Measurements from ENCODE around the gene AR.
"Not testable (repeated sequence)": the region's sequence is repeated elsewhere in the genome, so short reads cannot be mapped to it uniquely, and the experiment has no call there.

The AR gene

DNA sequence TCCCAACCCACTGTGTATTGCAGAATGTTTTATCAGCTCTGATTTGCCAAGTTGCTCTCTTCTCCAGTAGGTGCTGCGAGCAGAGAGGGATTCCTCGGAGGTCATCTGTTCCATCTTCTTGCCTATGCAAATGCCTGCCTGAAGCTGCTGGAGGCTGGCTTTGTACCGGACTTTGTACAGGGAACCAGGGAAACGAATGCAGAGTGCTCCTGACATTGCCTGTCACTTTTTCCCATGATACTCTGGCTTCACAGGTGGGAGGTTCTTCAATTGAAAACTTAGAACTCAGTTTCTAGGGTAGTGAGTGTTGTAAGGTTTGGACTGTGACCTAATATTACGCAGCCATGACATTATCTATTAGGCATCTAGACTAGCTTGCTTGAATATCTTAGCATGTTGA, 24.9 kb downstream of the AR start:
- DNase-seq (ENCODE audit: low spot score): no peak

- no peak for DNase-seq (ENCODE audit: low spot score)
These were observed 27.0 kb downstream of the AR start for GRCh38 chrX:67570839-67571238.

DNA sequence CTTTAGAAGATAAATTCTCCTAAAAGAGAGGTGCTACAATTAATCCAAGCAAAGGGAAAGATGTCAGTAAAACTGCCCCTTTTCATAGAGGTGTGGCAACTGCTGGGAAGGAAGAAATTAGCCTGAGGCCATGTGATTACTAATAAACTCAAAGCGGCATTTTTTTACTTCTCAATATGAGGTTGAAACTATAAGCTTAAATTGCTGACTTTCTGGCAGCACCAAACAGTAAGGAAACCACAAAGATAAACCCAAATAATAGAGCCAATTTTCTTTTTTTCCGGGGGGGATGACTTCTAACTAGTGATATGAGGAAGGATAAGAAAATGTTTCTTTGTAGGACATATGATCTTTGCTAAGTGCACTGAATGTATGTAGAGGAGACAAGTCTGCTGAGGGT, 30.9 kb downstream of the AR start:
- no peak for DNase-seq (ENCODE audit: low spot score)

DNA sequence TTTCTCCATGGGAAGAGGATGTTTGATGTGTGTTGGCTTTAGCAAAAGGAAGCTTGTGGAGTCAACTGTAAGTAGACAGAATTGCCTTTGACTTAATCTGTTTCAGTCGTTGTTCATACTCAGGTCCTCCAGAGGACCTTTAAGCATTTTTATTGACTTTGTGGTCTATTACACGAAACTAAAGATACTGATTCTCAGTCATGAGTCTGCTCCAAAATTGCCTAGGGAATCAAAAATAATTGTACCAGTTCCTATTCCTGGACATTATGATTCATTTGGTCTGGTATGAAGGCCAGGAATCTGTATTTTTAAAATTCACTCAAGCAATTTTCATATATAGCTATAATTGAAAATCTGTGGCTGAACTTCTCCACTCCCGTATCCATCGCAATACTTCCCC, 38.6 kb downstream of the AR start:
- no peak for DNase-seq (ENCODE audit: low spot score)

DNA sequence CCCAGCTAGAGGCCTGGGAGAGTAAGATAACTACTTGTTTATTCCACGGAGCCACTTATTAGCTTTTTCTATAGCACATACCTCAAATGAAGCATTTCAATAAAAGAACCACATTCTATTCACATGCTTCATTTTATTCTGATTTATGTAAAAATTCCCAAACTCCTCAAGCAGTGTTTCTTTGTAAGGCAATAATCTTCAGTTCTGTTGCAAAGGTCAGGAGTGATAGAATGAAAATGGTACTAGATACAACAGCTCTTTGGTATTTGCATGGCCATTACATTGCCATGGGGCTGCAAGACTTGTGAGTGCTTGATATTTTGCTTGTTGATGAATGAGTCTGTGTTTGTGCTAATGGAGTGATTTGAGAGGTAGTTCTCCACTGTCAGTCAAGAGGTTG, 39.4 kb downstream of the AR start:
- DNase-seq (ENCODE audit: low spot score): no peak

GRCh38 chrX:67585401-67585800, 41.6 kb downstream of the AR start:
- no peak for DNase-seq (ENCODE audit: low spot score)

GRCh38 chrX:67587946-67588624, 44.3 kb downstream of the AR start:
- DNase-seq (ENCODE audit: low spot score): no peak

- DNase-seq (ENCODE audit: low spot score): no peak
These were observed 53.3 kb downstream of the AR start for GRCh38 chrX:67596839-67597790.

- DNase-seq (ENCODE audit: low spot score): no peak
These were observed 55.7 kb downstream of the AR start for GRCh38 chrX:67599532-67599931.

GRCh38 chrX:67601771-67602170, 58.0 kb downstream of the AR start:
- DNase-seq (ENCODE audit: low spot score): no peak

- DNase-seq (ENCODE audit: low spot score): no peak
These were observed 61.3 kb downstream of the AR start for GRCh38 chrX:67604979-67605703.

DNA sequence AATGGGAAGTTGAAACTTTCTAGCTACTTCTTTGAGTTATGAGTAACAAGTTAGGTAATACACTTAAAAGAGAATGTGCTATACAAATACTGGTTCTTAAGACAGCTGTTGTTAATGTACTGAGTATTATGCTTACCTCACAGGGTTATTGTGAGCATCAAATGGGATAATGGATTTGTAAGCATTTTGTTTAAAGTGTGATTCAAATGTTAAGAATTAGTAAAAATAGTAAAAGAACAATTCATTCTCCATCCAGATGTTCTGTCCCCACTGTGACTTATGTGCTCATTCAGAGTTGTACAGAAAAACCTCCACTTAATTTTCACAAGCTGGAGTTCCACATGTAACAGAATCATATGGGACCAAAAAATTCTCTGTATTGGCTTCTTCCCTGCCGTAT, 63.6 kb downstream of the AR start:
- DNase-seq (ENCODE audit: low spot score): no peak

DNA sequence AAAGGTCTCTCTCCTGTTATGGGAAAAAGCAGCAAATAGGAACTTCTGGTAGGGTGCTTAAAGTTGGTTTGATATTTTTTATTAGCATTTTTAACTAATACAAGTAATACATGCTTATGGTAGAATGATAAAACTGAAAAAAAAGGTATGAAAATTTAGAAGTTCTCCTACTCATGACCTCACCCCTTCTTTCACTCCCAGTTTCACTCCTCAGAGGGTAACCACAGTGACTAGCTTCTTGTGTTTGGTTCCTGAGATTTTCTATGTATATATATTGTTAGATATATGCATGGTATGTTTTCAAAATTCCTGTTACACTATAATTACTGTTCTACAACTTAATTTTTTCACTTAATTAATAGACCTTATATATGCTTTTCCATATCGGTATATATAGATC, 66.5 kb downstream of the AR start:
- no peak for DNase-seq (ENCODE audit: low spot score)

GRCh38 chrX:67612231-67612630, 68.4 kb downstream of the AR start:
- DNase-seq (ENCODE audit: low spot score): no peak

DNA sequence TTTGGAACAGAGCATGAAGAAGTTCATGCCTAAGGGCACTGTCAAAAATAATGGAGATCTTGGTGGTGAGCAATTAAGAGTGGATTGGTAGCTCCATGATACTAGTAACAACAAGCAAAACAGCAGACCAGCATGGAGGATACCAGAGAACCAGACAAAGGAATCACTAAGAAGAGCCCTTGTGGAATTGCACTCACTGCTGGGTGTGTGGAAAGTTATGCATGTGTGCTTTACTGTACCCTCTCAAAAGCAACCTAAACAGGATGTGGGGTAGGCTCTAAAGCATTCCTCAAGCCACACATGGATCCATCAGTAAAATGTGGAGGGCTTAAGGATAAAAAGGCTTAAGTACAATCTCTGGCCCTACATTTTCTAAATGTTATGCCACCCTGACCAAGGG, 69.5 kb downstream of the AR start:
- DNase-seq (ENCODE audit: low spot score): no peak

- no peak for DNase-seq (ENCODE audit: low spot score)
These were observed 70.2 kb downstream of the AR start for GRCh38 chrX:67613996-67614395.

DNA sequence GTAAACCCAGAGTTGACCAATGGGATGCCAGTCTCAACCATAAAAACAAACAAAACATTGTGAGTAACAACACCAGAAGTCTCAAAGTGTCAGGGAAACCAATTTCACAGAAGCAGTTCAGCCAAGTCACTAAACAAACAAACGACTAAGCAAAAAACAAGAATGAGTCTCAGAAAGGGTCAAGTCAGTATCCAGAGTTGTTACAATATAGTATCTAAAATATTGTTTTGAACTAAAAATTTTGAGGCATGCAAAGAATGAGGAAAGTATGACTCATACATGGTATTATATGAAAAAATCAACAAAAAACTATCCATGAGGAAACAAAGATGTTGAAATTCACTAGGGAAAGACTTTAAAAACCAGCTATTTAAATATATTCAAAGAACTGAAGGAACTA, 70.6 kb downstream of the AR start:
- no peak for DNase-seq (ENCODE audit: low spot score)

DNA sequence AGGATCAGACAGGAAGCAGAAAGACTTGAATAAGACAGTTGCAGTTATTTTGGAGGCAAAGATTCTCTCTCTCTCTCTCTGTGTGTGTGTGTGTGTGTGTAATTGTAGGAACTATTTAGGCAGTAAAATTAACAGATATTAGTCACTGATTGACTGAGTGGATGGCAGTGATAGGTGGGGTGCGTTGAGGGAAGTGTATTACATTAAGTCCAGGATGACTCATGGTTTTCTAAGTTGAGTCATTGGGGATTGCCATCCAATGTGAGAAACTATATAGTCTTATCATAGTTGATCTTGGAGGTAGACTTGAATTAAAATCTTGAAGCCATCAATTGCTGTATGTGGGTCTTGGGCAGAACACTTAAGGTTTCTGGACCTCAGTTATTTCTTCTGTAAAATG, 75.4 kb downstream of the AR start:
- no peak for DNase-seq (ENCODE audit: low spot score)

- no peak for DNase-seq (ENCODE audit: low spot score)
These were observed 78.3 kb downstream of the AR start for GRCh38 chrX:67622053-67622585.

DNA sequence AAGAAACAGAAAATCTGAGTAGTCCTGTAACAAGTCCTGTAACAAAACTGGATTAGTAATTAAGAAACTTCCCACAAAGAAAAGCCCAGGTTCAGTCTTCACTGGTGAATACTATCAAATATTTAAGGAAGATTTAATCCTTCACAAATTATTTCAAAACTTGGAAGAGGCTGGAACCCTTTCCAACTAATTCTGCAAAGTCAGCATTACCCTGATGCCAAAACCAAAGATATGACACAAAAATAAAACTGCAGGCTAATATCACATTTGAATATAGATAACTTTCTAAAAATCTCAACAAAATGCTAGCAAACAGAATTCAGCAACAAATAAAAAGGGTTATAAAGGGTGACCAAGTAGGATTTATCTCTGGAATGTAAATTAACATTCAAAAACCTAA, 80.5 kb downstream of the AR start:
- DNase-seq (ENCODE audit: low spot score): no peak

GRCh38 chrX:67635424-67635823, 91.6 kb downstream of the AR start:
- DNase-seq (ENCODE audit: low spot score): no peak

- no peak for DNase-seq (ENCODE audit: low spot score)
These were observed 92.7 kb downstream of the AR start for GRCh38 chrX:67636532-67636931.

DNA sequence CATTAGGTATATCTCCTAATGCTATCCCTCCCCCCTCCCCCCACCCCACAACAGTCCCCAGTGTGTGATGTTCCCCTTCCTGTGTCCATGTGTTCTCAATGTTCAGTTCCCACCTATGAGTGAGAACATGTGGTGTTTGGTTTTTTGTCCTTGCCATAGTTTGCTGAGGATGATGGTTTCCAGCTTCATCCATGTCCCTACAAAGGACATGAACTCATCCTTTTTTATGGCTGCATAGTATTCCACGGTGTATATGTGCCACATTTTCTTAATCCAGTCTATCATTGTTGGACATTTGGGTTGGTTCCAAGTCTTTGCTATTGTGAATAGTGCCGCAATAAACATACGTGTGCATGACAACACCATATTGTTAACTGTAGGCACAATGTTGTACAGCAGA, 93.5 kb downstream of the AR start:
- not testable (repeated sequence) for DNase-seq (ENCODE audit: low spot score)

All from HuH-7.5 (cell line).